ENCODE results near the gene MED6.

DNA sequence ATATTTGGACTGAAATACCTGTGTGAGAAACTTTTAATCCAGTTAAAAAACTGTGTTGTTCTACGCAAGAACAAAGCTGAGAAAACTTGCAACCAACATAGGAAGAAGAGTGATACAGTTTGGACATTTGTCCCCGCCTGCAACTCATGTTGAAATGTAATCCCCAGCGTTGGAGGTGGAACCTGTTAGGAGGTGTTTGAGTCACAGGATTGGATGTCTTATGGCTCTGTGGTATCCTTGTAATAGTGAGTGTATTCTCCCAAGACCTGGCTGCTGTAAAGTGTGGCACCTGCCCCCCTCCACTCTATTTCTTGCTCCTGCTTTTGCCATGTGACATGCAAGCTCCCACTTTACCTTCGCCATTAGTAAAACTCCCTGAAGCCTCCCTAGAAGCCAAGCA, 37.0 kb downstream of the MED6 start:
- TF ChIP-seq, protein P1, sequence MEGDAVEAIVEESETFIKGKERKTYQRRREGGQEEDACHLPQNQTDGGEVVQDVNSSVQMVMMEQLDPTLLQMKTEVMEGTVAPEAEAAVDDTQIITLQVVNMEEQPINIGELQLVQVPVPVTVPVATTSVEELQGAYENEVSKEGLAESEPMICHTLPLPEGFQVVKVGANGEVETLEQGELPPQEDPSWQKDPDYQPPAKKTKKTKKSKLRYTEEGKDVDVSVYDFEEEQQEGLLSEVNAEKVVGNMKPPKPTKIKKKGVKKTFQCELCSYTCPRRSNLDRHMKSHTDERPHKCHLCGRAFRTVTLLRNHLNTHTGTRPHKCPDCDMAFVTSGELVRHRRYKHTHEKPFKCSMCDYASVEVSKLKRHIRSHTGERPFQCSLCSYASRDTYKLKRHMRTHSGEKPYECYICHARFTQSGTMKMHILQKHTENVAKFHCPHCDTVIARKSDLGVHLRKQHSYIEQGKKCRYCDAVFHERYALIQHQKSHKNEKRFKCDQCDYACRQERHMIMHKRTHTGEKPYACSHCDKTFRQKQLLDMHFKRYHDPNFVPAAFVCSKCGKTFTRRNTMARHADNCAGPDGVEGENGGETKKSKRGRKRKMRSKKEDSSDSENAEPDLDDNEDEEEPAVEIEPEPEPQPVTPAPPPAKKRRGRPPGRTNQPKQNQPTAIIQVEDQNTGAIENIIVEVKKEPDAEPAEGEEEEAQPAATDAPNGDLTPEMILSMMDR (IDR thresholded peaks at IDR 0.05; ENCODE audit: low read depth, low read length): no peak
- TF ChIP-seq POLR2A (IDR thresholded peaks at IDR 0.05; ENCODE audit: extremely low read depth, insufficient read length) (no peak), MYC (IDR thresholded peaks at IDR 0.05; ENCODE audit: low read depth, low read length) (no peak)
- TF ChIP-seq, protein P2, sequence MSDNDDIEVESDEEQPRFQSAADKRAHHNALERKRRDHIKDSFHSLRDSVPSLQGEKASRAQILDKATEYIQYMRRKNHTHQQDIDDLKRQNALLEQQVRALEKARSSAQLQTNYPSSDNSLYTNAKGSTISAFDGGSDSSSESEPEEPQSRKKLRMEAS (IDR thresholded peaks at IDR 0.05; ENCODE audit: low read depth, low read length): no peak

All from NB4 (cell line).